ENCODE measurements around the gene ZFPM1.

The ZFPM1 gene

DNA sequence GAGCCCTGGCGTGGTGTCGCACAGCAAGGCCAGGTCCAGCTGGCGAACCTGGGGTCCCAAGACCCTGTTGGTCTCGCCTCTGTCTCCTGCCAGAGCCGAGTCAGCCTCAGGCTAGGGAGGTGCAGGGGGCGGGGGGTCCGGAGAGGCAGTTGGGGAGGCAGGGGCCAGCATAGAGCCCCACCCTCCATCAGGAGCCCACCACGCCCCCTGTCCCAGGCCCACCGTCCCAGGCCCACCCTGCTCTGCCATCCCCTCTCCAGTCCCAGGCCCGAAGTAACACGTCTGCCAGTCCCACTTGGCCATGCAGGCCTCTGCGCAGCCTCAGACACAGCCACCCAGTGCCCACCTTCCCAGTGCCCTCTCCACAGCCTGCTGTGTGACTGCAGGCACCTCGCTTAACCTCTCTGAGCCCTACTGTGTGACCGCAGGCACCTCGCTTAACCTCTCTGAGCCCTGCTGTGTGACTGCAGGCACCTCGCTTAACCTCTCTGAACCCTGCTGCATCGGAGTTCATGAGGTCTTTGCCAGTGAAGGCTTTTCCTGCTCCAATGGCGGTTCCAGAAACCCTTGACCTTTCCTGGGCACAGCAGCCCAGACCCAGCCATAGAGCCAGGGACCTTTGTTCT, 41.0 kb upstream of the ZFPM1 start:
- H3K9me3 ChIP-seq (ENCODE audit: insufficient read depth, low read length): no peaks in the 10 kb centered on the region
- no peaks in the 10 kb centered on the region for H3F3A ChIP-seq (ENCODE audit: insufficient read depth)
- H3K79me2 ChIP-seq (ENCODE audit: insufficient read depth, low read length): no peaks in the 10 kb centered on the region
- TF ChIP-seq EZH2phosphoT487 (conservative IDR thresholded peaks at IDR 0.05; ENCODE audit: low read length): no peak
- TF ChIP-seq, protein P1, sequence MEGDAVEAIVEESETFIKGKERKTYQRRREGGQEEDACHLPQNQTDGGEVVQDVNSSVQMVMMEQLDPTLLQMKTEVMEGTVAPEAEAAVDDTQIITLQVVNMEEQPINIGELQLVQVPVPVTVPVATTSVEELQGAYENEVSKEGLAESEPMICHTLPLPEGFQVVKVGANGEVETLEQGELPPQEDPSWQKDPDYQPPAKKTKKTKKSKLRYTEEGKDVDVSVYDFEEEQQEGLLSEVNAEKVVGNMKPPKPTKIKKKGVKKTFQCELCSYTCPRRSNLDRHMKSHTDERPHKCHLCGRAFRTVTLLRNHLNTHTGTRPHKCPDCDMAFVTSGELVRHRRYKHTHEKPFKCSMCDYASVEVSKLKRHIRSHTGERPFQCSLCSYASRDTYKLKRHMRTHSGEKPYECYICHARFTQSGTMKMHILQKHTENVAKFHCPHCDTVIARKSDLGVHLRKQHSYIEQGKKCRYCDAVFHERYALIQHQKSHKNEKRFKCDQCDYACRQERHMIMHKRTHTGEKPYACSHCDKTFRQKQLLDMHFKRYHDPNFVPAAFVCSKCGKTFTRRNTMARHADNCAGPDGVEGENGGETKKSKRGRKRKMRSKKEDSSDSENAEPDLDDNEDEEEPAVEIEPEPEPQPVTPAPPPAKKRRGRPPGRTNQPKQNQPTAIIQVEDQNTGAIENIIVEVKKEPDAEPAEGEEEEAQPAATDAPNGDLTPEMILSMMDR (IDR thresholded peaks at IDR 0.05; ENCODE audit: insufficient read depth, low read length, poor library complexity, severe bottlenecking): no peak
- no peaks in the 10 kb centered on the region for H3K36me3 ChIP-seq (ENCODE audit: low read length)
- no peak overlapping the region for H3K27ac ChIP-seq (ENCODE audit: low read depth, low read length)
- no peak overlapping the region for H3K4me2 ChIP-seq (ENCODE audit: low read depth, low read length, poor library complexity, severe bottlenecking)
- H3K9me2 ChIP-seq (replicated peaks; ENCODE audit: insufficient read depth, low read length): no peaks in the 10 kb centered on the region
- no peaks in the 10 kb centered on the region for H4K20me1 ChIP-seq (ENCODE audit: low read depth, low read length)
- no peak overlapping the region for H3K4me3 ChIP-seq (ENCODE audit: insufficient read depth, low read length, poor library complexity, severe bottlenecking)
- no peaks in the 10 kb centered on the region for H3K27me3 ChIP-seq (ENCODE audit: low read length)
- no peak overlapping the region for H3K9ac ChIP-seq (ENCODE audit: low read length)
- H2AFZ ChIP-seq (ENCODE audit: low read depth, low read length, severe bottlenecking): no peak overlapping the region

DNA sequence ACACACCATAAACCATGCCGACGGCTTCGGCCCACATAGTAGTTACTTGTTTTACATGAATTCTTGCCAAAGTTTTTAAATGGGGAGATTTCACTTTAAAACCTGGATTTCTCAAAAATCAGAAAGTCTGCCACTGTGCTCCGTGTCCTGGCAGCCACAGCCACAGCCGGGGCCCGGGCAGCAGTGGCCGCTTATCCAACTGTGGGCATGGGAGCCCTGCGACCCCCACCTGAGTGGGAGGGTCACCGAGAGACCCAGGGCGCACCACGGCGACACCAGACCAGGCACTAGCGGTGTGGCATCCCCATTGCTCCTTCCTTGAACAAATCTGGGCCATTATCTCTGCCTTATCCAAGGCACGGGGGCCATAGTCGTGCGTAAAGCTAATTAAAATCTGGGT, 40.3 kb upstream of the ZFPM1 start:
- Histone ChIP-seq H3K79me2 (ENCODE audit: insufficient read depth, low read length) (no peaks in the 10 kb centered on the region), H3K9me3 (ENCODE audit: insufficient read depth, low read length) (no peaks in the 10 kb centered on the region), H3K9ac (ENCODE audit: low read length) (no peak overlapping the region), H3K36me3 (ENCODE audit: low read length) (no peaks in the 10 kb centered on the region), H3K4me2 (ENCODE audit: low read depth, low read length, poor library complexity, severe bottlenecking) (no peak overlapping the region), H3K4me3 (ENCODE audit: insufficient read depth, low read length, poor library complexity, severe bottlenecking) (no peak overlapping the region), H3F3A (ENCODE audit: insufficient read depth) (no peaks in the 10 kb centered on the region), H3K27ac (ENCODE audit: low read depth, low read length) (no peak overlapping the region), H4K20me1 (ENCODE audit: low read depth, low read length) (no peaks in the 10 kb centered on the region), H3K27me3 (ENCODE audit: low read length) (no peaks in the 10 kb centered on the region), H3K9me2 (replicated peaks; ENCODE audit: insufficient read depth, low read length) (no peaks in the 10 kb centered on the region), H2AFZ (ENCODE audit: low read depth, low read length, severe bottlenecking) (no peak overlapping the region)
- no peak for TF ChIP-seq EZH2phosphoT487 (conservative IDR thresholded peaks at IDR 0.05; ENCODE audit: low read length)
- TF ChIP-seq, protein P1 (IDR thresholded peaks at IDR 0.05; ENCODE audit: insufficient read depth, low read length, poor library complexity, severe bottlenecking): no peak

DNA sequence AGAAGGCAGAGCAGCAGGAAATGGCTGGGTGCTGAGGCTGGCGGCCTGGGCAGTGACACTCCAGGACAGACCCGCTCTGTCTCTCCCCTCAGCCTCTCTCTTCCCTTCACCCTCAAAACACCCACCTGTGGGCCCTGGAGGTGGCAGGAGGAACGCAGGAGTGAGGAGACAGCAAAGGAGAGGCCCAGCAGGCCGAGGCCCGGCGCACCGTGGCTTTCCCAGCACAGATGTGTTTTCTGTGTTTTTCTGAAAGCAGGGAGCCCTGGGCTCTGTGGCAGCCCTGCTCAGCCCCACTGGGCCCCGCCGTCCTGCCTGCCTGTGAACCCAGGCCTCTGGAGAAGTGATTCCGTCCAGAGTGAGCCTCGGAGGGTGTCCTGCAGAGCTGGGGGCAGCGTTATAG, 39.8 kb upstream of the ZFPM1 start:
- TF ChIP-seq, protein P1 (IDR thresholded peaks at IDR 0.05; ENCODE audit: insufficient read depth, low read length, poor library complexity, severe bottlenecking): no peak
- no peak for TF ChIP-seq EZH2phosphoT487 (conservative IDR thresholded peaks at IDR 0.05; ENCODE audit: low read length)
- Histone ChIP-seq H3K9ac (ENCODE audit: low read length) (no peak overlapping the region), H3K27ac (ENCODE audit: low read depth, low read length) (no peak overlapping the region), H3K4me2 (ENCODE audit: low read depth, low read length, poor library complexity, severe bottlenecking) (no peak overlapping the region), H3K9me3 (ENCODE audit: insufficient read depth, low read length) (no peaks in the 10 kb centered on the region), H3K4me3 (ENCODE audit: insufficient read depth, low read length, poor library complexity, severe bottlenecking) (no peak overlapping the region), H3K27me3 (ENCODE audit: low read length) (no peaks in the 10 kb centered on the region), H3K36me3 (ENCODE audit: low read length) (no peaks in the 10 kb centered on the region), H4K20me1 (ENCODE audit: low read depth, low read length) (no peaks in the 10 kb centered on the region), H3F3A (ENCODE audit: insufficient read depth) (no peaks in the 10 kb centered on the region), H3K79me2 (ENCODE audit: insufficient read depth, low read length) (no peaks in the 10 kb centered on the region), H2AFZ (ENCODE audit: low read depth, low read length, severe bottlenecking) (no peak overlapping the region), H3K9me2 (replicated peaks; ENCODE audit: insufficient read depth, low read length) (no peaks in the 10 kb centered on the region)

Measured in SU-DHL-6 (cell line).